Superior temporal gyrus (tissue), 1 donor: ENCODE measurements around the gene SLC1A2.

ENCODE experiments used
- DNase-seq: peaks from one replicate; pipeline ENCODE4 v3.0.0-alpha.2; 2016; ENCODE audit errors: extremely low spot score

The SLC1A2 gene

DNA sequence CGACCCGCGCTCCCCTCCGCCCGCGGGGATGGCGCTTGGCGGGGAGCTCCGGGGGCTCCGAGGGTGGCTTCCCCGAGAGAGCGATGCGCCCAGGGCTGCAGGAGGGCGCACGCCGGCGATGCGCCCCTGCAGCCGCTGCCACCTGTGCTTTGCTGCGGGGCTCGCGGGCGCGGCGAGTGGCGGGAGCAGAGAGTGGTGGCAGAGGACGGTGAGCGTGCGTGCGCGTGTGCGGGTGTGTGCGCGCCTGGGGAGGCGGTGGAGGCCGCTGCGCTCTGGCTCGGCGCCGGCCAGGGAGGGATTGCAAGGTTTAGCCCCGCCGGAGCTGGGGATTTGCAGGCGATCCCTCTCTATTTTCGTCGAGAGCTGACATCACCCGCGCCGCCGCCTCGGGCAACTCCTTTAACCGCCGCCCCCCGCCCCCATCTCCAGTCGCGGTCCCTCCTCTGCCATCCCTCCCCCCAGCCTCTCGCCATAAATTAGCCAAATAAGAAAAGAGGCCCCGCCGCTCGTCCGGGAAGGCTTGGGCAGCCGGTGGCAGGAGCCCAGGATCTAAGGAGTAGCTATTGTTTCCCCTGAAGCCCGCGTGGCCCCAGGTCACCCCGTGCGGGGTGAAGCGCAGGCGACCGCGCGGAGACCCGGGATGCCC lies at the start of gene SLC1A2:
Gene SLC1A2, minus strand, starts transcription at position 375 of the 646 bp plus-strand sequence. CDS start 592 bp downstream, outside the sequence.
- DNase-seq: peak; percentile 48

DNA sequence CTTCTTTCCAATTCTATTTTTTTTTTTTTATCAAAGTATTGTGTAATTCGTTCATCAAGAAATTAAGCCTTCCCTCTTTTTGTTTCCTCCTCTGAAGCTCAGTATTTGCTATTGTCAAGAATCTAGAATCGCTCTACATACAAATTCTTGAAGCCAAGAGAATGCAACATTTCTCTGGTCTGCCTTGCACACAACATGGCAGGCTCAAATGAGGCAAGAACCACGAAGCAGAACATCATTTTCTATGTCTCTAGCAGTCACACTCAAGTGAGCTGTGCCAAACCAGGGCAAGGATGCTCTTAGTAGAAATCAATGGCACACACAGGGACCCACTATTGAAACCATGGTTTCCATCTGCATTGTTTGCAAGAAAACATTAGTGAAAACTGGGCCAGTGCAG lies 46.7 kb upstream of the SLC1A2 start:
- no peak for DNase-seq

- DNase-seq: no peak
Measured at GRCh38 chr11:35464308-35464707, 45.0 kb upstream of the SLC1A2 start.

DNA sequence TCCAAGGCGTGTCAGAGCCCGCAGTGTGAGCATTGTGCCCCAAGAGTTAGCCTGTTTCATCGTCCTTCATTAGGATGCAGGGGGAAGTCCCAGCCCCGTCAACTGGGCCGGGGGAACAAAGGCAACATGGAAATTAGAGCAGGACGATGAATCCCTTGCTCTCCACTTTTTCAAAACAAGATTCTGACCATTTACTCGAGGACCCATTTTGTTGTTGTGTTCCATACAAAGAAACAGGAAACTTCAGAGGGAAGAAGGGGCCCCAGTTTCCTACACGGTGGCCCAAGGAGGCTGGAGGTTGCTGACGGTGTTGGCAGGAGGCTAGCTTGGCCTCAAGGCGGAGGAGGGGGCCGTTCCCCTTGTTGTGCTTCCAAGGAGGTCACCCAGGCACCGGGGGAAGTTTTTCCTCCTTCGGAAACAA lies 44.0 kb upstream of the SLC1A2 start:
- no peak for DNase-seq

DNA sequence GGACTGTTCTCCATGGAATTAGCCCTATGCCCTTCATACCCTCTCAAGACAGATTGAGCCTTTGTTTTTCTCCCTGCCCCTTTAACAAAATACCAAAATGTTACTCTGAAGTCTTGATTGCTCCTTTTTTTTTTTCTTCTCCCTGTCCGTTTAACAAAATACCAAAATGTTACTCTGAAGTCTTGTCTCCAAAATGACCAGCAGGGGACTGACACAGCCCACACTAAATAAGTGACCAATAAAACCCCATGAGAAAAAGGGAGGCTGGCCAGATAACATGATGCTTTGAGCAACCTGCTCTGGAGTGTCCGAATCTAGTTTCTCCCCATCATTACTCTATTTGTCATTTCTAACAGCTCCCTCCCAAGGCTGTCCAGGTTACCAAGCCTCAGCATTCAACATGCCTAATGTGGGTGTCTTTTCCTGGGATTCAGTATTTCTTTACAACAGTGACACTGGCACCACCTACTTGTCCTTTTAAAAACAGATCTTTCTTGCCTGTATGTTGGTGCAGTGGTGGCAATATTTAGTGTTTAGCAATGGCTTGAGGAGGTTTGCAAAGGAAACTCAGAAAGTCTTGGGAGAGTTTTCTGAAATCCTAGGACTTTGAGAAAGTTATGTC lies 42.7 kb upstream of the SLC1A2 start:
- no peak for DNase-seq

GRCh38 chr11:35459489-35459888 lies 40.1 kb upstream of the SLC1A2 start:
- no peak for DNase-seq

DNA sequence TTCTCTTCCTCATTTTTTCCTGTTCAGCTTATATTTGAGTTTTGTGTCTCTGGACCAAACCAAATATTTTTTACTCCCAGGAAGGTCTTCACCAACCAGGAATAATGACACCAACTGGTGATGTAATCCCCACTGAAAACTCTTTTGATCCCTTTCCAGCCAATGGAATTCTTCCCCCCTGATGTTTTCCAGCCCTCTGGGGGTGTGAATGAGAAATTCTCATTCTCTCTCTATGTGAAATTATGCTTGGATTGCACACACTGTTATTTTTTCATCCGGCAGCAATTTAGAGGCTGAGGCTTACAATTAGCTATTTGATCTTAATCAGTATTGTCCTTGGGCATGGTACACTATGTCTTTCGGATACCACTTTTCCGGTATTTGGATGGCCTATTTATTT lies 39.5 kb upstream of the SLC1A2 start:
- DNase-seq: no peak

- DNase-seq: no peak
Measured at GRCh38 chr11:35454362-35454761, 35.0 kb upstream of the SLC1A2 start.

- no peak for DNase-seq
Measured at GRCh38 chr11:35436581-35437250, 17.4 kb upstream of the SLC1A2 start.

DNA sequence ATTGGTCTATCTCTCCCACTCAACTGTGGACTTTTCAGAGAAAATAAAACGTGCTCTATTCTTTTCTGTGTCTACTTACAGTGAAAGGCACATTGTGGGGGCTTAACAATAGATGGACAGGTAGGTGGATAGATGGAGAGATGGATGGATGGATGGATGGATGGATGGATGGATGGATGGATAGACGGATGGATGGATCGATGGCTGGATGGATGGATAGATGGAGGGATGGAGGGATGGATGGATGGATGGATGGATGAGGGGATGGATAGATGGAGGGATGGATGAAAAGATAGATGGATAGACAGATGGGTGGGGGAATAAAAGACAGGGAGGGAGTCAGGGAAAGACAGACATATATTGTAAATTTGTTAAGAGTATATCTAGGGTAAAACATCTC lies 14.2 kb upstream of the SLC1A2 start:
- no peak for DNase-seq

DNA sequence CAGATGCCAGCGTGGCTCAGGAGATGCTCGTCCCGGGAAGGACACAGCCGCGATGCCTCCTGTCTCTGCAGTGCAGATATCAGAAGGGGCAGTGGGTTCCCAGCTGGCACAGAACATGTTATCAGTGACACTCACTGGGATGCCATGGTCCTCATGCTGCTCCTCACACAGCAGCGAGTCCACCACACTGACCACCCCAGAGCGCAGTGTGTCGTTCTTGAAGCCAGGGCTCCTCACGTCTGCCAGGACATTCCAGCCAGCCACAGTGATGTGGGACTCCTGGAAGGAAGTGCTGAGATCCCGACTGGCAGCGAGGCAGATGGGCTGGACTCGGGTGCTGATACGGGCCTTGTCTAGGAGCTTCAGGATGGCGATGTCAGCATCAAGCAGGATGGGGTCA lies 13.1 kb upstream of the SLC1A2 start:
- DNase-seq: no peak

GRCh38 chr11:35427071-35427470 lies 7.7 kb upstream of the SLC1A2 start:
- DNase-seq: peak; percentile 58

GRCh38 chr11:35426351-35426750 lies 7.0 kb upstream of the SLC1A2 start:
- DNase-seq: no peak

DNA sequence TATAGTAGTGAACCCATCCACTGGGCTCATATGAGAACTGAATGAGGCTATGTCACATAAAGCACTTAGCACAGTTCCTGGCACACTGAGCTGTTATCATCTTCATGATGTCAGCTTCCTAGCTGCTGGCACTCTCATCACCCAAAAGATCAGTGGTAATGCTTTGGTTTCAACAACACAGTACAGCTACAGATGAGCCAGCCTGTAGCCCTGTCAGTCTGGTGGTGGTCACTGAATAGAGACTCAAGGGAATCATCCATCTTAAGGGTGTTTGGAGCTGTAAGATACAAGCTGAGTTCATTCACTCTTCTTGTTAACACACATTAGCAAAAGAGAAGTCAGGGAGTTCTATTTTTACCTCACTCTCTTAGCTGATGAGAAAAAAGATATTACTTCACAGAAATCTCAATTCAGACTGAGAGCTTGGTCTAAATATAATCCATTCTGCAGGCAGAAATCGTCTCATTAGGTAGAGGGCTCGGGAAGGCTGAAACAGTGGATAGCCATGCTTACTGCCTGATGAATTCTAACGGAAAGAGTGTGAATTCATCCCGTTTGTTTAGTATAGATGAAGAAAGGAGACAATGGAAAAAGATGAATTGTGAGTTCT lies 6.3 kb upstream of the SLC1A2 start:
- peak; percentile 62 for DNase-seq

- no peak for DNase-seq
Measured at GRCh38 chr11:35424157-35424940, 5.0 kb upstream of the SLC1A2 start.

GRCh38 chr11:35420371-35420770 lies 1.0 kb upstream of the SLC1A2 start:
- DNase-seq: no peak

GRCh38 chr11:35419830-35420333 lies 524 bp upstream of the SLC1A2 start:
- DNase-seq: no peak

- no peak for DNase-seq
Measured at GRCh38 chr11:35418282-35419183, 825 bp downstream of the SLC1A2 start.

DNA sequence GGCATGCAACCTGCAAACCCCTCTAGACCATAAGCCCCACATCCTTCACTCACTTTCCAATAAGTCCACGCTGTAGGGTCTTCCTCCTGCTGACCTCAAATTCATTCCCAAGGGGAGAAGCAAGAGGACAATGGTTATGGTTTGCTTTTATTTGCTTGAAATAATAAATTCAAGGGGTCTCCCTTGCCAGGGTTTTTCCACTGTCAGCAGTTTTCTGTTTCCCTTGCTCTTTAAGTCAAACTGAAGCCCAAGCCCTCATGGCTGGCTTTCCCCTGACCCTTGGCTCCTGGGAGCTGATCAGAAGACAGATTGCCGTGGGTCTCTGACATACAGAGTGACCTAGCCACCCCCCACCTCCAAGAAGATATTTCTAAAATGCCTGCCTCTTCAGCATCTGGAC lies 3.9 kb downstream of the SLC1A2 start:
- DNase-seq: no peak

GRCh38 chr11:35414776-35415175 lies 4.6 kb downstream of the SLC1A2 start:
- DNase-seq: no peak

- DNase-seq: no peak
Measured at GRCh38 chr11:35414311-35414710, 5.0 kb downstream of the SLC1A2 start.
